ENCODE results near the gene PHF2.

The PHF2 gene

DNA sequence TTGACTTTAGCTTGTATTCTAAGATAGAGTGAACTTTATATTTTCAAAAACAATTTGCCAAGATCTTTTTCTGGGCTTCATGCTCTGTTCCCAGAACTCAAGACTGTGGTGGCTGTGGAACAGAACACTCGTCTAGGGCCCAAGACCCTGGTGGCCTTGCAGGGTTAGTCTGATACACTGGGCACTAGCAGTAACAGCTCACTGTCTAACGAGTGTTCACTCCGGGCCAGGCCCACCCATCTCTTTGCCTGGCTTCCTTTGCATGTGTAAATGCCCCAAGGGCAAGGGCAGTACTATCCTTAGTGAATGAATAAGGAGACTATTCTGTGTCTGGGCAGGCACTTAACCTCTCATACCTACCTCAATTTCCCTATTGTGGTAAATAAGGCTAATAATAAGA is 47.4 kb downstream of the PHF2 start:
- H3K36me3 ChIP-seq (ENCODE audit: low read length), result no peaks in the 10 kb centered on the region
- no peaks in the 10 kb centered on the region for H3F3A ChIP-seq (ENCODE audit: insufficient read depth)
- H3K4me3 ChIP-seq (ENCODE audit: insufficient read depth, low read length, poor library complexity, severe bottlenecking), result no peak overlapping the region
- no peak overlapping the region for H3K4me2 ChIP-seq (ENCODE audit: low read depth, low read length, poor library complexity, severe bottlenecking)
- no peaks in the 10 kb centered on the region for H3K9me3 ChIP-seq (ENCODE audit: insufficient read depth, low read length)
- no peak overlapping the region for H2AFZ ChIP-seq (ENCODE audit: low read depth, low read length, severe bottlenecking)
- TF ChIP-seq, protein P1, sequence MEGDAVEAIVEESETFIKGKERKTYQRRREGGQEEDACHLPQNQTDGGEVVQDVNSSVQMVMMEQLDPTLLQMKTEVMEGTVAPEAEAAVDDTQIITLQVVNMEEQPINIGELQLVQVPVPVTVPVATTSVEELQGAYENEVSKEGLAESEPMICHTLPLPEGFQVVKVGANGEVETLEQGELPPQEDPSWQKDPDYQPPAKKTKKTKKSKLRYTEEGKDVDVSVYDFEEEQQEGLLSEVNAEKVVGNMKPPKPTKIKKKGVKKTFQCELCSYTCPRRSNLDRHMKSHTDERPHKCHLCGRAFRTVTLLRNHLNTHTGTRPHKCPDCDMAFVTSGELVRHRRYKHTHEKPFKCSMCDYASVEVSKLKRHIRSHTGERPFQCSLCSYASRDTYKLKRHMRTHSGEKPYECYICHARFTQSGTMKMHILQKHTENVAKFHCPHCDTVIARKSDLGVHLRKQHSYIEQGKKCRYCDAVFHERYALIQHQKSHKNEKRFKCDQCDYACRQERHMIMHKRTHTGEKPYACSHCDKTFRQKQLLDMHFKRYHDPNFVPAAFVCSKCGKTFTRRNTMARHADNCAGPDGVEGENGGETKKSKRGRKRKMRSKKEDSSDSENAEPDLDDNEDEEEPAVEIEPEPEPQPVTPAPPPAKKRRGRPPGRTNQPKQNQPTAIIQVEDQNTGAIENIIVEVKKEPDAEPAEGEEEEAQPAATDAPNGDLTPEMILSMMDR (IDR thresholded peaks at IDR 0.05; ENCODE audit: insufficient read depth, low read length, poor library complexity, severe bottlenecking), result no peak
- TF ChIP-seq EZH2phosphoT487 (conservative IDR thresholded peaks at IDR 0.05; ENCODE audit: low read length), result no peak
- no peaks in the 10 kb centered on the region for H4K20me1 ChIP-seq (ENCODE audit: low read depth, low read length)
- no peaks in the 10 kb centered on the region for H3K9me2 ChIP-seq (replicated peaks; ENCODE audit: insufficient read depth, low read length)
- no peaks in the 10 kb centered on the region for H3K79me2 ChIP-seq (ENCODE audit: insufficient read depth, low read length)
- H3K27me3 ChIP-seq (ENCODE audit: low read length), result no peaks in the 10 kb centered on the region
- no peak overlapping the region for H3K9ac ChIP-seq (ENCODE audit: low read length)
- no peak overlapping the region for H3K27ac ChIP-seq (ENCODE audit: low read depth, low read length)

DNA sequence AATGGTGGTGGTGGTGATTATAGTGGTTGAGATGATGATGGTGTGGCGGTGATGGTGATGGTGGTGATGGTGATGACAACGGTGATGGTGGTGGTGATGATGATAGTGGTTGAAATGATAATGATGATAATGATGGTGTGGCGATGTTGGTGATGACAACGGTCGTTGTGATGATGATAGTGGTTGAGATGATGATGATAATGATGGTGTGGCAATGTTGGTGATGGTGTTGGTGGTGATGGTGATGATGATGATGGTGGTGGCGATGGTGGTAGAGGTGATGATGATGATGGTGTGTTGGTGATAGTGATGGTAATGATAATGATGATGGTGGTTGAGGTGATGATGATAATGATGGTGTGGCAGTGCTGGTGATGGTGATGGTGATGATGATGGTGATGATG is 48.0 kb downstream of the PHF2 start:
- H3K9me3 ChIP-seq (ENCODE audit: insufficient read depth, low read length), result no peaks in the 10 kb centered on the region
- no peaks in the 10 kb centered on the region for H4K20me1 ChIP-seq (ENCODE audit: low read depth, low read length)
- H3K9me2 ChIP-seq (replicated peaks; ENCODE audit: insufficient read depth, low read length), result no peaks in the 10 kb centered on the region
- H3F3A ChIP-seq (ENCODE audit: insufficient read depth), result no peaks in the 10 kb centered on the region
- no peaks in the 10 kb centered on the region for H3K79me2 ChIP-seq (ENCODE audit: insufficient read depth, low read length)
- no peak overlapping the region for H3K9ac ChIP-seq (ENCODE audit: low read length)
- no peaks in the 10 kb centered on the region for H3K27me3 ChIP-seq (ENCODE audit: low read length)
- no peak overlapping the region for H2AFZ ChIP-seq (ENCODE audit: low read depth, low read length, severe bottlenecking)
- TF ChIP-seq EZH2phosphoT487 (conservative IDR thresholded peaks at IDR 0.05; ENCODE audit: low read length), result no peak
- TF ChIP-seq, protein P1 (IDR thresholded peaks at IDR 0.05; ENCODE audit: insufficient read depth, low read length, poor library complexity, severe bottlenecking), result no peak
- no peaks in the 10 kb centered on the region for H3K36me3 ChIP-seq (ENCODE audit: low read length)
- H3K27ac ChIP-seq (ENCODE audit: low read depth, low read length), result no peak overlapping the region
- no peak overlapping the region for H3K4me2 ChIP-seq (ENCODE audit: low read depth, low read length, poor library complexity, severe bottlenecking)
- H3K4me3 ChIP-seq (ENCODE audit: insufficient read depth, low read length, poor library complexity, severe bottlenecking), result no peak overlapping the region

DNA sequence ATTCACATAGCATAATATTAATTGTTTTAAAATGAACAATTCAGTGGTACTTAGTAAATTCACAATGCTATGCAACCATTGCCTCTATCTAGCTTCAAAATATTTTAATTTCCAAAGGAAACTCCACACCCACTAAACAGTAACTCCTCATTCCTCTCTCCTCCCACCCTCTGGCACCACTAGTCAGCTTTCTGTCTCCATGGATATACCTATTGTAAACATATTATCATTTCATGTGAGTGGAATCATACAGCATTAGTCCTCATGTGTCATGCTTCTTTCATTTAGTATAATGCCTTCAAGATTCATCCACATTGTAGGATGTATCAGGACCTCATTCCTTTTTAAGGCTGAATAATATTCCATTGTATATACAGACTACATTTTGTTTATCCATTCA is 48.6 kb downstream of the PHF2 start:
- H3K27ac ChIP-seq (ENCODE audit: low read depth, low read length), result no peak overlapping the region
- H3K9me2 ChIP-seq (replicated peaks; ENCODE audit: insufficient read depth, low read length), result no peaks in the 10 kb centered on the region
- H3K27me3 ChIP-seq (ENCODE audit: low read length), result no peaks in the 10 kb centered on the region
- no peak for TF ChIP-seq EZH2phosphoT487 (conservative IDR thresholded peaks at IDR 0.05; ENCODE audit: low read length)
- TF ChIP-seq, protein P1 (IDR thresholded peaks at IDR 0.05; ENCODE audit: insufficient read depth, low read length, poor library complexity, severe bottlenecking), result no peak
- no peak overlapping the region for H3K9ac ChIP-seq (ENCODE audit: low read length)
- no peak overlapping the region for H3K4me2 ChIP-seq (ENCODE audit: low read depth, low read length, poor library complexity, severe bottlenecking)
- no peaks in the 10 kb centered on the region for H3K36me3 ChIP-seq (ENCODE audit: low read length)
- H3K4me3 ChIP-seq (ENCODE audit: insufficient read depth, low read length, poor library complexity, severe bottlenecking), result no peak overlapping the region
- H4K20me1 ChIP-seq (ENCODE audit: low read depth, low read length), result no peaks in the 10 kb centered on the region
- no peak overlapping the region for H2AFZ ChIP-seq (ENCODE audit: low read depth, low read length, severe bottlenecking)
- H3F3A ChIP-seq (ENCODE audit: insufficient read depth), result no peaks in the 10 kb centered on the region
- no peaks in the 10 kb centered on the region for H3K9me3 ChIP-seq (ENCODE audit: insufficient read depth, low read length)
- H3K79me2 ChIP-seq (ENCODE audit: insufficient read depth, low read length), result no peaks in the 10 kb centered on the region

Data from SU-DHL-6 (cell line).